A549 (cell line): ENCODE measurements around the gene UBC. TPM values are rescaled to one million over a fixed set of nuclear protein-coding genes. Genes with fewer than 3 reads are reported as not detected.

Source experiments
- ATAC-seq, 2 experiments: fragments of 200-7000 bp in 1 of 2; fragments of >200 bp in 1 of 2; cut with Nextera tagmentation in 1 of 2; cut with Tn5 transposase in 1 of 2; 3 replicates each; pipeline versions ENCODE4 v1.8.0 to v1.9.1; 2018 to 2020; ENCODE audit warnings: mild to moderate bottlenecking in 1 of 2, moderate library complexity in 1 of 2
- CTCF ChIA-PET: fragments of 300-600 bp; sonication (Branson Sonifier 250); formaldehyde crosslinking; extraction: SDS; loops from one replicate; lab custom pipeline; 2021; ENCODE audit warnings: antibody characterized with exemption, inconsistent platforms; lab: Yijun Ruan, JAX
- POLR2A ChIA-PET: fragments of 350-600 bp; formaldehyde crosslinking; extraction: SDS; loops from one replicate; lab custom pipeline; 2021; ENCODE audit warnings: antibody characterized with exemption, inconsistent platforms; lab: Yijun Ruan, JAX
- DNase-seq, 2 experiments: peaks; one replicate each; pipeline versions ENCODE4 v3.0.0 to v3.0.0-alpha.2; 2011 to 2016; ENCODE audit warnings: low read depth in 1 of 2, low spot score in 1 of 2
- FAIRE-seq: peaks from 2 replicates; lab custom pipeline; 2011; peaks lifted over from hg19 to GRCh38; lab: Jason Lieb, UNC
- H3K27ac ChIP-seq, 2 experiments: fragments of >200 bp; sonication (Bioruptor Twin); formaldehyde crosslinking; 3 replicates each; pipeline ENCODE4 v1.5.1; 2016 to 2017
- H3K4me1 ChIP-seq: fragments of >200 bp; sonication (Bioruptor Twin); formaldehyde crosslinking; 3 replicates; pipeline ENCODE4 v1.6.1; 2016
- H3K4me2 ChIP-seq: fragments of >200 bp; sonication (Bioruptor Twin); formaldehyde crosslinking; 3 replicates; pipeline ENCODE4 v1.6.1; 2016
- H3K4me3 ChIP-seq: fragments of >200 bp; sonication (Bioruptor Twin); formaldehyde crosslinking; 3 replicates; pipeline ENCODE4 v1.5.1; 2016
- H3K9me3 ChIP-seq: fragments of >200 bp; sonication (Bioruptor Twin); formaldehyde crosslinking; 3 replicates; pipeline ENCODE4 v1.6.1; 2016
- BCL3 ChIP-seq: fragments of >200 bp; sonication (Bioruptor Twin); formaldehyde crosslinking; IDR thresholded peaks from 3 replicates; pipeline ENCODE4 v1.6.1; 2016
- BHLHE40 ChIP-seq: IDR thresholded peaks from 2 replicates; pipeline ENCODE4 v1.6.1; 2012; ENCODE audit warnings: low read depth, low read length, inconsistent platforms
- CBX8 ChIP-seq: fragments of 200-600 bp; sonication (generic); IDR thresholded peaks from 2 replicates; pipeline ENCODE4 v1.6.1; 2016
- CEBPB ChIP-seq, 2 experiments: fragments of >200 bp in 1 of 2; sonication (Bioruptor Twin) in 1 of 2; formaldehyde crosslinking in 1 of 2; IDR thresholded peaks; 2 replicates each; pipeline ENCODE4 v1.6.1; 2012 to 2016
- CHD2 ChIP-seq: fragments of 150-350 bp; IDR thresholded peaks from 2 replicates; pipeline ENCODE4 v1.6.1; 2014; ENCODE audit warnings: low read length; ENCODE audit not compliant: partially characterized antibody
- CHD4 ChIP-seq: fragments of 200-600 bp; sonication (generic); IDR thresholded peaks from 2 replicates; pipeline ENCODE4 v1.6.1; 2016; ENCODE audit warnings: antibody characterized with exemption, mild to moderate bottlenecking, borderline replicate concordance
- CTCF ChIP-seq: fragments of >200 bp; sonication (Bioruptor Twin); formaldehyde crosslinking; IDR thresholded peaks from 3 replicates; pipeline ENCODE4 v1.5.1; 2016
- EHF ChIP-seq: fragments of 250-450 bp; sonication (Bioruptor Pico); IDR thresholded peaks from 2 replicates; pipeline ENCODE4 v1.5.0; 2020; ENCODE audit warnings: mild to moderate bottlenecking
- ELK1 ChIP-seq: fragments of 150-350 bp; IDR thresholded peaks from 2 replicates; pipeline ENCODE4 v1.6.1; 2014; ENCODE audit warnings: low read depth, mild to moderate bottlenecking, low read length
- ESRRA ChIP-seq: fragments of 150-350 bp; IDR thresholded peaks from 2 replicates; pipeline ENCODE4 v1.6.1; 2014; ENCODE audit warnings: mild to moderate bottlenecking, low read length, borderline replicate concordance
- FOSB ChIP-seq: fragments of 250-450 bp; sonication (Bioruptor Pico); IDR thresholded peaks from 2 replicates; pipeline ENCODE4 v1.5.0; 2020; ENCODE audit warnings: mild to moderate bottlenecking, moderate library complexity
- FOSL2 ChIP-seq, 2 experiments: fragments of 450-650 bp in 1 of 2; fragments of >200 bp in 1 of 2; sonication (Bioruptor Twin) in 1 of 2; formaldehyde crosslinking; IDR thresholded peaks; 2 replicates each; pipeline versions ENCODE4 v1.5.0 to v1.6.1; 2016 to 2020; ENCODE audit warnings: mild to moderate bottlenecking in 1 of 2, moderate library complexity in 1 of 2
- FOXS1 ChIP-seq: fragments of 250-450 bp; sonication (Bioruptor Pico); IDR thresholded peaks from 2 replicates; pipeline ENCODE4 v1.5.0; 2020; ENCODE audit warnings: mild to moderate bottlenecking, moderate library complexity
- GATA3 ChIP-seq: IDR thresholded peaks from 2 replicates; pipeline ENCODE4 v1.6.1; 2012; ENCODE audit warnings: borderline replicate concordance
- HDAC2 ChIP-seq: fragments of 200-600 bp; sonication (generic); IDR thresholded peaks from 2 replicates; pipeline ENCODE4 v1.6.1; 2016
- HOXA7 ChIP-seq: fragments of 250-450 bp; sonication (Bioruptor Pico); IDR thresholded peaks from 2 replicates; pipeline ENCODE4 v1.5.0; 2020; ENCODE audit warnings: mild to moderate bottlenecking, moderate library complexity
- HOXB13 ChIP-seq: fragments of 250-450 bp; sonication (Bioruptor Pico); IDR thresholded peaks from 2 replicates; pipeline ENCODE4 v1.5.0; 2020; ENCODE audit warnings: low read depth, mild to moderate bottlenecking, moderate library complexity
- JUNB ChIP-seq: fragments of >200 bp; sonication (Bioruptor Twin); formaldehyde crosslinking; IDR thresholded peaks from 2 replicates; pipeline ENCODE4 v1.6.1; 2016
- MAFK ChIP-seq: fragments of 450-650 bp; IDR thresholded peaks from 2 replicates; pipeline ENCODE4 v1.6.1; 2014; ENCODE audit not compliant: partially characterized antibody
- MAZ ChIP-seq: fragments of 150-350 bp; IDR thresholded peaks from 2 replicates; pipeline ENCODE4 v1.6.1; 2014; ENCODE audit warnings: antibody characterized with exemption, low read depth, low read length, borderline replicate concordance
- NR3C1 ChIP-seq: fragments of >200 bp; sonication (Bioruptor Twin); formaldehyde crosslinking; IDR thresholded peaks from 3 replicates; pipeline ENCODE4 v1.6.1; 2017
- POLR2A ChIP-seq: IDR thresholded peaks from 2 replicates; pipeline ENCODE4 v1.6.1; 2012; ENCODE audit warnings: mild to moderate bottlenecking, low read length
- POLR2AphosphoS2 ChIP-seq: conservative IDR thresholded peaks from 2 replicates; pipeline ENCODE4 v1.6.1; 2012; ENCODE audit warnings: low read length, improper control_type of control experiment, inconsistent platforms
- RAD21 ChIP-seq, 2 experiments: fragments of >200 bp in 1 of 2; sonication (Bioruptor Twin) in 1 of 2; formaldehyde crosslinking in 1 of 2; IDR thresholded peaks in 1 of 2; conservative IDR thresholded peaks in 1 of 2; 2 replicates in 1 of 2; 3 replicates in 1 of 2; pipeline ENCODE4 v1.6.1; 2012 to 2018; ENCODE audit warnings: inconsistent platforms in 1 of 2
- REST ChIP-seq: fragments of 200-600 bp; sonication (generic); IDR thresholded peaks from 2 replicates; pipeline ENCODE4 v1.6.1; 2016; ENCODE audit warnings: antibody characterized with exemption, mild to moderate bottlenecking, moderate library complexity
- RNF2 ChIP-seq: fragments of 200-600 bp; sonication (generic); IDR thresholded peaks from 2 replicates; pipeline ENCODE4 v1.6.1; 2016; ENCODE audit warnings: low read depth, mild to moderate bottlenecking, antibody characterized with exemption, moderate library complexity, borderline replicate concordance
- SMC3 ChIP-seq: fragments of >200 bp; sonication (Bioruptor Twin); formaldehyde crosslinking; IDR thresholded peaks from 3 replicates; pipeline ENCODE4 v1.6.1; 2018; ENCODE audit warnings: inconsistent platforms
- SREBF2 ChIP-seq: fragments of 450-650 bp; IDR thresholded peaks from 2 replicates; pipeline ENCODE4 v1.6.1; 2014; ENCODE audit warnings: mild to moderate bottlenecking, moderate library complexity
- ZC3H11A ChIP-seq: fragments of 450-650 bp; IDR thresholded peaks from 2 replicates; pipeline ENCODE4 v1.6.1; 2014; ENCODE audit warnings: antibody characterized with exemption, mild to moderate bottlenecking
- ZFP36 ChIP-seq: fragments of 450-650 bp; IDR thresholded peaks from 2 replicates; pipeline ENCODE4 v1.6.1; 2014; ENCODE audit warnings: borderline replicate concordance; ENCODE audit not compliant: partially characterized antibody
- ZSCAN20 ChIP-seq: fragments of 250-450 bp; sonication (Bioruptor Pico); IDR thresholded peaks from 2 replicates; pipeline ENCODE4 v1.8.0; 2022; ENCODE audit warnings: mild to moderate bottlenecking, moderate library complexity
- WGBS: methylation state at CpG from one replicate; pipeline ENCODE4 v1.1.6; 2017; ENCODE audit errors: missing lambda C conversion rate; 5-methylcytosine and 5-hydroxymethylcytosine counted together
- polyA plus RNA-seq, 4 experiments: library from polyadenylated mRNA; depleted of rRNA in 3 of 4; stranded (reverse); fragments of >200 nt; fragmentation: RNase III in 1 of 4; extraction: RNeasy Plus Mini Kit Qiagen cat#74134 plus additional on column Dnase treatment in 1 of 4; gene quantifications; 2 replicates in 3 of 4; 3 replicates in 1 of 4; pipeline ENCODE4 v1.2.3, GENCODE V29; 2011 to 2017

UBC gene
- polyA plus RNA-seq, 2 of the 4 experiments (the other 2 are of a cell fraction) = 993 to 2,000 TPM

GRCh38 chr12:124963211-124963610, 48.8 kb upstream of the UBC start:
- WGBS = 99% methylated on average over 8 of the region's 8 CpGs
- H3K27ac ChIP-seq = no peak overlapping the region
- FAIRE-seq = no peak
- CTCF ChIA-PET = interaction anchor here (0.6 kb wide), 1 partner anchor 33 kb away, joined by 3 read pairs; no protein-coding TSS in a partner anchor
- H3K9me3 ChIP-seq = no peaks in the 10 kb centered on the region
- no peak for TF ChIP-seq CBX8
- no peak for TF ChIP-seq REST
- TF ChIP-seq RAD21 (conservative IDR thresholded peaks at IDR 0.05 in 1 of 2, IDR thresholded peaks at IDR 0.05 in 1 of 2) = no peak
- TF ChIP-seq MAFK = no peak
- no peak for TF ChIP-seq ZC3H11A
- TF ChIP-seq HOXA7 = no peak
- no peak for TF ChIP-seq CHD4
- no peak for TF ChIP-seq EHF (CRISPR knock-in tag)
- no peak for TF ChIP-seq ZSCAN20
- TF ChIP-seq CHD2 = no peak
- no peak for TF ChIP-seq ESRRA
- TF ChIP-seq CEBPB (IDR thresholded peaks at IDR 0.05) = no peak
- TF ChIP-seq GATA3 = no peak
- no peak for TF ChIP-seq BCL3
- TF ChIP-seq MAZ = no peak
- no peak for TF ChIP-seq ELK1
- no peak overlapping the region for H3K4me3 ChIP-seq
- H3K4me1 ChIP-seq = no peaks in the 10 kb centered on the region
- DNase-seq = no peak
- H3K4me2 ChIP-seq = no peak overlapping the region
- POLR2A ChIA-PET = no interaction called here
- no peak for ATAC-seq

GRCh38 chr12:124961055-124961454, 46.6 kb upstream of the UBC start:
- 91% methylated on average over 29 of the region's 29 CpGs for whole genome bisulfite sequencing
- no peak for ATAC-seq
- Histone ChIP-seq H3K4me1 (no peaks in the 10 kb centered on the region), H3K4me3 (no peak overlapping the region), H3K4me2 (no peak overlapping the region), H3K27ac (no peak overlapping the region), H3K9me3 (no peaks in the 10 kb centered on the region)
- CTCF ChIA-PET = interaction anchor here (0.6 to 2.8 kb wide), 3 partner anchors 15 to 54 kb away, joined by 3 to 17 read pairs (median 3); no protein-coding TSS in a partner anchor
- FAIRE-seq = no peak
- POLR2A ChIA-PET = no interaction called here
- TF ChIP-seq NR3C1 (no peak), MAFK (no peak), RNF2 (no peak), CHD4 (no peak), BHLHE40 (no peak), ZSCAN20 (no peak), SMC3 (no peak), HDAC2 (no peak), FOXS1 (CRISPR knock-in tag) (no peak), FOSB (no peak), POLR2A (no peak; the same call in 1 of the 2 replicates), CTCF (no peak), FOSL2 (IDR thresholded peaks at IDR 0.05) (no peak), FOSL2 (CRISPR knock-in tag; IDR thresholded peaks at IDR 0.05) (no peak), ZFP36 (no peak), POLR2AphosphoS2 (no peak), ZC3H11A (no peak), HOXB13 (CRISPR knock-in tag) (no peak), JUNB (no peak), SREBF2 (no peak)
- DNase-seq = no peak
